ENCODE results near the gene PCDHB15.
"Not testable (repeated sequence)": the region's sequence is repeated elsewhere in the genome, so short reads cannot be mapped to it uniquely, and the experiment has no call there.

The PCDHB15 gene

GRCh38 chr5:141247434-141247833 is 2.2 kb downstream of the PCDHB15 start:
- DNase-seq (ENCODE audit: low read depth), result not testable (repeated sequence)

- no peak for DNase-seq (ENCODE audit: low read depth)
These were observed 5.4 kb downstream of the PCDHB15 start for GRCh38 chr5:141250576-141250975.

- no peak for DNase-seq (ENCODE audit: low read depth)
These were observed 13.3 kb downstream of the PCDHB15 start for GRCh38 chr5:141258464-141258863.

GRCh38 chr5:141258948-141259347 is 13.8 kb downstream of the PCDHB15 start:
- no peak for DNase-seq (ENCODE audit: low read depth)

GRCh38 chr5:141260458-141261237 is 15.5 kb downstream of the PCDHB15 start:
- DNase-seq (ENCODE audit: low read depth), result peak; percentile 7

GRCh38 chr5:141261238-141261546 is 16.0 kb downstream of the PCDHB15 start:
- no peak for DNase-seq (ENCODE audit: low read depth)

GRCh38 chr5:141269195-141269594 is 24.0 kb downstream of the PCDHB15 start:
- DNase-seq (ENCODE audit: low read depth), result no peak

- no peak for DNase-seq (ENCODE audit: low read depth)
These were observed 27.7 kb downstream of the PCDHB15 start for GRCh38 chr5:141272906-141273305.

GRCh38 chr5:141298376-141298775 is 53.2 kb downstream of the PCDHB15 start:
- DNase-seq (ENCODE audit: low read depth), result no peak

Data from EH (cell line).